Activated T-cell treated with anti-CD3 and anti-CD28 coated beads for 48 hours (primary cell): ENCODE measurements around the gene CLN3.
"Not testable (repeated sequence)": the region's sequence is repeated elsewhere in the genome, so short reads cannot be mapped to it uniquely, and the experiment has no call there.

Experiments
- DNase-seq: peaks from one replicate; pipeline ENCODE4 v3.0.0-alpha.2; 2020; ENCODE audit warnings: low read depth

CLN3 gene

GRCh38 chr16:28491970-28492474, at the start of gene CLN3:
TSS of gene CLN3 (minus strand) at chr16:28492074. CDS start at chr16:28491759, 315 bp downstream.
- DNase-seq, result peak; percentile 80

GRCh38 chr16:28540346-28540745, 48.5 kb upstream of the CLN3 start:
- DNase-seq, result no peak

- no peak for DNase-seq
Observed at GRCh38 chr16:28538733-28539596, 47.1 kb upstream of the CLN3 start, which contains the start of gene NUPR1. TSS of gene NUPR1 (minus strand) at chr16:28538974. CDS start at chr16:28538907, 67 bp downstream.

GRCh38 chr16:28537964-28538732, 46.3 kb upstream of the CLN3 start:
- DNase-seq, result no peak

GRCh38 chr16:28537076-28537475, 45.2 kb upstream of the CLN3 start:
- DNase-seq, result no peak

GRCh38 chr16:28534542-28535373, 42.9 kb upstream of the CLN3 start:
- no peak for DNase-seq

- DNase-seq, result no peak
Observed at GRCh38 chr16:28532940-28533647, 41.2 kb upstream of the CLN3 start.

GRCh38 chr16:28531777-28532744, 40.2 kb upstream of the CLN3 start:
- DNase-seq, result no peak

GRCh38 chr16:28529124-28529523, 37.2 kb upstream of the CLN3 start:
- DNase-seq, result no peak

GRCh38 chr16:28528463-28528867, 36.6 kb upstream of the CLN3 start:
- no peak for DNase-seq

GRCh38 chr16:28527985-28528384, 36.1 kb upstream of the CLN3 start:
- no peak for DNase-seq

- DNase-seq, result not testable (repeated sequence)
Observed at GRCh38 chr16:28527100-28527785, 35.4 kb upstream of the CLN3 start.

- DNase-seq, result no peak
Observed at GRCh38 chr16:28526201-28527099, 34.6 kb upstream of the CLN3 start.

GRCh38 chr16:28524681-28525171, 32.9 kb upstream of the CLN3 start:
- no peak for DNase-seq

- DNase-seq, result no peak
Observed at GRCh38 chr16:28522792-28523191, 30.9 kb upstream of the CLN3 start.

- no peak for DNase-seq
Observed at GRCh38 chr16:28521436-28521835, 29.6 kb upstream of the CLN3 start.

- no peak for DNase-seq
Observed at GRCh38 chr16:28520672-28521071, 28.8 kb upstream of the CLN3 start.

- DNase-seq, result no peak
Observed at GRCh38 chr16:28514246-28514645, 22.4 kb upstream of the CLN3 start.
